Nephron (organoid): Measurements from ENCODE around the gene ENPP6.

ENCODE experiments used
- H3K27ac Mint-ChIP-seq, 3 experiments: 2 replicates each; pipeline ENCODE4 v1.8.0; 2020; ENCODE audit warnings: mixed read lengths in 3 of 3, mild to moderate bottlenecking in 2 of 3, moderate library complexity in 1 of 3
- H3K27me3 Mint-ChIP-seq: 2 replicates; pipeline ENCODE4 v1.8.0; 2021; ENCODE audit warnings: low read depth, mild to moderate bottlenecking, moderate library complexity, mixed read lengths
- H3K36me3 Mint-ChIP-seq: 2 replicates; pipeline ENCODE4 v1.8.0; 2020; ENCODE audit warnings: low read depth, mixed read lengths
- H3K4me1 Mint-ChIP-seq: 2 replicates; pipeline ENCODE4 v1.8.0; 2020; ENCODE audit warnings: mixed read lengths
- H3K4me3 Mint-ChIP-seq, 3 experiments: 2 replicates each; pipeline ENCODE4 v1.8.0; 2020; ENCODE audit warnings: mild to moderate bottlenecking in 3 of 3, mixed read lengths in 3 of 3, moderate library complexity in 2 of 3
- H3K9me3 Mint-ChIP-seq: 2 replicates; pipeline ENCODE4 v1.8.0; 2020; ENCODE audit warnings: mixed read lengths
- TF ChIP-seq, protein P1 (sequence below), 3 experiments: fragments of 200-600 bp; sonication (generic); IDR thresholded peaks; one replicate each; pipeline ENCODE4 v1.5.0; 2021; ENCODE audit warnings: antibody characterized with exemption in 3 of 3; ENCODE audit not compliant: unreplicated experiment in 3 of 3

Gene ENPP6

GRCh38 chr4:184174571-184175488, 42.8 kb downstream of the ENPP6 start:
- H3K4me3 Mint-ChIP-seq: no peak overlapping the region
- no peaks in the 10 kb centered on the region for H3K36me3 Mint-ChIP-seq
- peaks cover 16% of the 10 kb centered on the region for H3K27me3 Mint-ChIP-seq
- H3K27ac Mint-ChIP-seq: no peak overlapping the region
- TF ChIP-seq, protein P1, sequence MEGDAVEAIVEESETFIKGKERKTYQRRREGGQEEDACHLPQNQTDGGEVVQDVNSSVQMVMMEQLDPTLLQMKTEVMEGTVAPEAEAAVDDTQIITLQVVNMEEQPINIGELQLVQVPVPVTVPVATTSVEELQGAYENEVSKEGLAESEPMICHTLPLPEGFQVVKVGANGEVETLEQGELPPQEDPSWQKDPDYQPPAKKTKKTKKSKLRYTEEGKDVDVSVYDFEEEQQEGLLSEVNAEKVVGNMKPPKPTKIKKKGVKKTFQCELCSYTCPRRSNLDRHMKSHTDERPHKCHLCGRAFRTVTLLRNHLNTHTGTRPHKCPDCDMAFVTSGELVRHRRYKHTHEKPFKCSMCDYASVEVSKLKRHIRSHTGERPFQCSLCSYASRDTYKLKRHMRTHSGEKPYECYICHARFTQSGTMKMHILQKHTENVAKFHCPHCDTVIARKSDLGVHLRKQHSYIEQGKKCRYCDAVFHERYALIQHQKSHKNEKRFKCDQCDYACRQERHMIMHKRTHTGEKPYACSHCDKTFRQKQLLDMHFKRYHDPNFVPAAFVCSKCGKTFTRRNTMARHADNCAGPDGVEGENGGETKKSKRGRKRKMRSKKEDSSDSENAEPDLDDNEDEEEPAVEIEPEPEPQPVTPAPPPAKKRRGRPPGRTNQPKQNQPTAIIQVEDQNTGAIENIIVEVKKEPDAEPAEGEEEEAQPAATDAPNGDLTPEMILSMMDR (IDR thresholded peaks at IDR 0.05; ENCODE audit: unreplicated experiment in 3 of 3): no peak
- H3K9me3 Mint-ChIP-seq: peaks cover 19% of the 10 kb centered on the region
- peaks cover 17% of the 10 kb centered on the region for H3K4me1 Mint-ChIP-seq

- H3K4me1 Mint-ChIP-seq: peaks cover 26% of the 10 kb centered on the region
- no peaks in the 10 kb centered on the region for H3K9me3 Mint-ChIP-seq
- no peak overlapping the region for H3K27ac Mint-ChIP-seq
- H3K4me3 Mint-ChIP-seq: no peak overlapping the region
- TF ChIP-seq, protein P1 (IDR thresholded peaks at IDR 0.05; ENCODE audit: unreplicated experiment in 3 of 3): no peak
- H3K27me3 Mint-ChIP-seq: peaks cover 48% of the 10 kb centered on the region
- H3K36me3 Mint-ChIP-seq: no peaks in the 10 kb centered on the region
Observed at GRCh38 chr4:184171011-184171410, 46.7 kb downstream of the ENPP6 start.

DNA sequence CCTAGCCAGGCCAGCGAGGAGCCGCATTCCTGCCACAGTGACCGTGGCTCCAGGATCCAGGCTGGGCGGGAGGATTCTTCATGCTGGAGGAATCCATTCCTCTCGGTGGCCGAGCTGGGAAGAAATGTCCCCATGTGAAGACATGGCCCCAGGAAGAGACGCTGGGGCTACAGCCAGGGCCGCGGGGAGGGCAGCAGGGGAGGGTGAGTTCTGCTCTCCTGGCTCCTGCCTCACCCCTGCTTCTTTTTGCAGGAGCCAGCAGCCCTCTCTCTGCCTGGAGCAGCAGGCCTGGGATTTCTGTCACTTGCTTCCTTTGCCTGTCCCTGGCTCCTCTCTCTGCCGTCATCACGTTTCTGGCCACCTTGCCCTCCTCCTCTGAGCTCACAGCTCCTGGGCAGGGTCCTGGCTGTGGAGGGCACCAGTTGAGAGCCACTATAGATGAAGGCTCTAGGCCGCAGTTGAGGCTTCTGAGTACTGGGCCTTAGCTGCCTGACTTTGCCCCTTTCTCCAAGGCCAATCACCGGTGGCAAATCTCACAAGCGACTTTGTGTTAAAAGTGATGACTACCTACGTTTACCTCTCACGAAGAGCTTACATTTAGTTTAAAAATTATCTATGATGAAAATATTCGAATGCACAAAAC, 48.3 kb downstream of the ENPP6 start:
- no peak overlapping the region for H3K27ac Mint-ChIP-seq
- no peaks in the 10 kb centered on the region for H3K9me3 Mint-ChIP-seq
- TF ChIP-seq, protein P1 (IDR thresholded peaks at IDR 0.05; ENCODE audit: unreplicated experiment in 3 of 3): no peak
- H3K27me3 Mint-ChIP-seq: peaks cover 61% of the 10 kb centered on the region
- no peaks in the 10 kb centered on the region for H3K36me3 Mint-ChIP-seq
- H3K4me1 Mint-ChIP-seq: peaks cover 26% of the 10 kb centered on the region
- no peak overlapping the region for H3K4me3 Mint-ChIP-seq

DNA sequence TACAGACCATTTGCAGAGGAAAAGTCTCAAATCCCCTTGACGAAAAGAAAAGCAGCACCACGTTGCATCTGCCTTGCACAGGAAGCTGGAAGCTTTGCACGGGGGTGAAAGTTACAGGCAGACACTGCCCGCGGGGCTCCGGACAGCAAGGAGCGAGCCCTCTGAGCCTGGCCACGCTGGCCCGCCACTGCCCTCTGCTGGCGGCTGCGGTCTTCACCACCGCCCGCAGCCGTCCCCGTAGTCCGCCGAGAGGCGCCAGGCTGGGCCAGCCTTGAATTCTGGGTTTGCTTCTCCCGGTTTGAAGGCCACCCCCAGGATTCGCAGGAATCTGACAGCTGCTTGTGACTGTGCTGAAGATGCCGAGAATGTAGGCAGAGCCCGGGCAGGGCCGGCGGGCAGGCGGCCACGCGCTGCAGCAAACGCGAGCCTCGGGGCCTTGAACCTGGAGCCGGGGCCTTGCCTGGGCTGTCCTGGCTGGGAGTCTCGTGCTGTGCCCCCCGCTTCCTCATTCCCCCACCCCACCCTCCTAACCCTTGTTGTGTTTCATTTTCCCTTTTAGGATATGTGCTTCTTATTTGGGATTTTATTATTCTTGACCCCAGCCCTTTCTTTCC, 49.2 kb downstream of the ENPP6 start:
- peaks cover 2% of the 10 kb centered on the region for H3K9me3 Mint-ChIP-seq
- no peaks in the 10 kb centered on the region for H3K36me3 Mint-ChIP-seq
- peak overlapping the region in 1 of 3 experiments; percentile 36 for H3K4me3 Mint-ChIP-seq
- peaks cover 29% of the 10 kb centered on the region for H3K4me1 Mint-ChIP-seq
- no peak overlapping the region for H3K27ac Mint-ChIP-seq
- TF ChIP-seq, protein P1 (IDR thresholded peaks at IDR 0.05; ENCODE audit: unreplicated experiment in 3 of 3): peak; percentile 97 to 98 (median 97)
- H3K27me3 Mint-ChIP-seq: peaks cover 69% of the 10 kb centered on the region

GRCh38 chr4:184167576-184167975, 50.1 kb downstream of the ENPP6 start:
- H3K4me1 Mint-ChIP-seq: peaks cover 31% of the 10 kb centered on the region
- no peak overlapping the region for H3K27ac Mint-ChIP-seq
- H3K27me3 Mint-ChIP-seq: peaks cover 68% of the 10 kb centered on the region

More at GRCh38 chr4:184167576-184167975, 50.1 kb downstream of the ENPP6 start:
- Mint-ChIP-seq H3K36me3 (no peaks in the 10 kb centered on the region), H3K9me3 (peaks cover 2% of the 10 kb centered on the region), H3K4me3 (no peak overlapping the region)
- TF ChIP-seq, protein P1 (IDR thresholded peaks at IDR 0.05; ENCODE audit: unreplicated experiment in 3 of 3): no peak
